ENCODE measurements around the gene TMC4.
"Not testable (repeated sequence)": the region's sequence is repeated elsewhere in the genome, so short reads cannot be mapped to it uniquely, and the experiment has no call there.

The TMC4 gene

GRCh38 chr19:54203151-54203611 lies 30.2 kb upstream of the TMC4 start:
- DNase-seq, result no peak

GRCh38 chr19:54201980-54202379 lies 29.0 kb upstream of the TMC4 start:
- DNase-seq, result no peak

- no peak for DNase-seq
Measured at GRCh38 chr19:54201172-54201701, 28.3 kb upstream of the TMC4 start.

- DNase-seq, result no peak
Measured at GRCh38 chr19:54199401-54199800, 26.4 kb upstream of the TMC4 start.

GRCh38 chr19:54197121-54197520 lies 24.2 kb upstream of the TMC4 start:
- no peak for DNase-seq

- DNase-seq, result no peak
Measured at GRCh38 chr19:54196536-54196935, 23.6 kb upstream of the TMC4 start.

GRCh38 chr19:54194463-54194862 lies 21.5 kb upstream of the TMC4 start:
- not testable (repeated sequence) for DNase-seq

GRCh38 chr19:54193011-54193410 lies 20.1 kb upstream of the TMC4 start:
- no peak for DNase-seq

GRCh38 chr19:54191811-54192453 lies 19.0 kb upstream of the TMC4 start:
- DNase-seq, result no peak

- peak; percentile 90 for DNase-seq
Measured at GRCh38 chr19:54191011-54191810, 18.3 kb upstream of the TMC4 start, which contains the start of gene TSEN34. TSEN34 (plus strand) TSS chr19:54191308; CDS start chr19:54191365, 57 bp downstream.

GRCh38 chr19:54190503-54191010 lies 17.6 kb upstream of the TMC4 start:
- peak; percentile 100 for DNase-seq

- peak; percentile 100 for DNase-seq
Measured at GRCh38 chr19:54189735-54190502, 17.0 kb upstream of the TMC4 start.

GRCh38 chr19:54189145-54189734 lies 16.3 kb upstream of the TMC4 start, which contains the start of gene MBOAT7:
MBOAT7 (minus strand) TSS chr19:54189580; CDS start chr19:54188508, 1,072 bp downstream.
- DNase-seq, result no peak

- DNase-seq, result peak; percentile 74
Measured at GRCh38 chr19:54188215-54188871, 15.4 kb upstream of the TMC4 start.

- DNase-seq, result no peak
Measured at GRCh38 chr19:54186934-54187381, 14.0 kb upstream of the TMC4 start.

- DNase-seq, result no peak
Measured at GRCh38 chr19:54186351-54186750, 13.4 kb upstream of the TMC4 start.

GRCh38 chr19:54183431-54183830 lies 10.5 kb upstream of the TMC4 start:
- DNase-seq, result no peak

GRCh38 chr19:54181894-54182293 lies 8.9 kb upstream of the TMC4 start:
- not testable (repeated sequence) for DNase-seq

GRCh38 chr19:54180691-54181091 lies 7.7 kb upstream of the TMC4 start:
- DNase-seq, result no peak

- DNase-seq, result no peak
Measured at GRCh38 chr19:54179921-54180461, 7.0 kb upstream of the TMC4 start.

- DNase-seq, result no peak
Measured at GRCh38 chr19:54179262-54179852, 6.4 kb upstream of the TMC4 start.
